ENCODE measurements around the gene MT1B. TPM values are rescaled to one million over a fixed set of nuclear protein-coding genes. Genes with fewer than 3 reads are reported as not detected.

Gene MT1B
- total and polyA plus RNA-seq, 2 of the 4 experiments (the other 2 are of a cell fraction): not detected

GRCh38 chr16:56653218-56653617, 1.5 kb downstream of the MT1B start:
- Histone ChIP-seq H3K56ac (ENCODE audit: extremely low read depth, insufficient read depth, low read length) (no peak overlapping the region), H3K27me3 (ENCODE audit: control insufficient read depth, insufficient read depth, low read length) (peaks cover 73% of the 10 kb centered on the region), H3K79me1 (ENCODE audit: low read depth in 1 of 2, low read length in 2 of 2) (no peaks in the 10 kb centered on the region), H3K9me1 (ENCODE audit: insufficient read depth, low read length) (peaks cover 3% of the 10 kb centered on the region; the same call in 1 of the 2 replicates), H3K23ac (ENCODE audit: low read depth, low read length) (no peak overlapping the region), H3K27ac (ENCODE audit: insufficient read depth, low read length) (no peak overlapping the region), H2BK15ac (ENCODE audit: low read depth, low read length) (no peak overlapping the region), H3K14ac (replicated peaks; ENCODE audit: low read depth, low read length) (no peak overlapping the region), H4K20me1 (ENCODE audit: insufficient read depth, low read length) (no peaks in the 10 kb centered on the region), H3K18ac (ENCODE audit: low read depth, low read length) (no peak overlapping the region), H2AK5ac (ENCODE audit: low read depth, low read length) (no peak overlapping the region), H3K4me1 (ENCODE audit: control insufficient read depth, insufficient read depth, low read length) (peaks cover 2% of the 10 kb centered on the region; the same call in 1 of the 2 replicates), H4K91ac (ENCODE audit: insufficient read depth, low read depth, low read length) (no peak overlapping the region), H2BK5ac (ENCODE audit: low read depth, low read length, poor library complexity, severe bottlenecking) (no peak overlapping the region), H3K4me3 (ENCODE audit: insufficient read depth, low read depth, low read length) (no peak overlapping the region), H2AFZ (replicated peaks; ENCODE audit: low read length, poor library complexity) (no peak overlapping the region), H3K4ac (ENCODE audit: low read depth, low read length) (no peak overlapping the region), H3K9me3 (ENCODE audit: control insufficient read depth, insufficient read depth, low read length) (no peaks in the 10 kb centered on the region), H3K9ac (ENCODE audit: low read depth, low read length) (no peak overlapping the region), H2BK20ac (ENCODE audit: low read depth, low read length) (no peak overlapping the region), H3K36me3 (ENCODE audit: control insufficient read depth, insufficient read depth, low read length) (no peaks in the 10 kb centered on the region), H4K8ac (ENCODE audit: low read depth in 2 of 2, low read length in 2 of 2) (no peak overlapping the region), H4K5ac (ENCODE audit: low read depth, low read length) (no peak overlapping the region), H2AK9ac (replicated peaks; ENCODE audit: low read depth, low read length, poor library complexity) (no peak overlapping the region), H3K4me2 (ENCODE audit: low read depth, low read length) (no peak overlapping the region), H2BK120ac (ENCODE audit: low read depth, low read length) (no peak overlapping the region)
- no peak for DNase-seq
- no TSS peak for BruUV-seq (replicated peaks)
- TF ChIP-seq FOS (IDR thresholded peaks at IDR 0.05; ENCODE audit: low read depth, low read length) (no peak), RCOR1 (IDR thresholded peaks at IDR 0.05; ENCODE audit: insufficient replicate concordance, low read length) (no peak), POLR2A (IDR thresholded peaks at IDR 0.05; ENCODE audit: low read depth, low read length) (no peak), USF2 (IDR thresholded peaks at IDR 0.05; ENCODE audit: low read depth, low read length) (no peak), MAZ (IDR thresholded peaks at IDR 0.05; ENCODE audit: borderline replicate concordance, low read depth, low read length) (no peak), RAD21 (IDR thresholded peaks at IDR 0.05; ENCODE audit: low read length) (no peak), CEBPB (IDR thresholded peaks at IDR 0.05; ENCODE audit: low read depth, low read length) (no peak), CHD1 (IDR thresholded peaks at IDR 0.05; ENCODE audit: low read depth, low read length) (no peak), RFX5 (IDR thresholded peaks at IDR 0.05; ENCODE audit: low read depth, low read length) (no peak), MAFK (IDR thresholded peaks at IDR 0.05; ENCODE audit: low read depth, low read length) (no peak)
- TF ChIP-seq, protein P1, sequence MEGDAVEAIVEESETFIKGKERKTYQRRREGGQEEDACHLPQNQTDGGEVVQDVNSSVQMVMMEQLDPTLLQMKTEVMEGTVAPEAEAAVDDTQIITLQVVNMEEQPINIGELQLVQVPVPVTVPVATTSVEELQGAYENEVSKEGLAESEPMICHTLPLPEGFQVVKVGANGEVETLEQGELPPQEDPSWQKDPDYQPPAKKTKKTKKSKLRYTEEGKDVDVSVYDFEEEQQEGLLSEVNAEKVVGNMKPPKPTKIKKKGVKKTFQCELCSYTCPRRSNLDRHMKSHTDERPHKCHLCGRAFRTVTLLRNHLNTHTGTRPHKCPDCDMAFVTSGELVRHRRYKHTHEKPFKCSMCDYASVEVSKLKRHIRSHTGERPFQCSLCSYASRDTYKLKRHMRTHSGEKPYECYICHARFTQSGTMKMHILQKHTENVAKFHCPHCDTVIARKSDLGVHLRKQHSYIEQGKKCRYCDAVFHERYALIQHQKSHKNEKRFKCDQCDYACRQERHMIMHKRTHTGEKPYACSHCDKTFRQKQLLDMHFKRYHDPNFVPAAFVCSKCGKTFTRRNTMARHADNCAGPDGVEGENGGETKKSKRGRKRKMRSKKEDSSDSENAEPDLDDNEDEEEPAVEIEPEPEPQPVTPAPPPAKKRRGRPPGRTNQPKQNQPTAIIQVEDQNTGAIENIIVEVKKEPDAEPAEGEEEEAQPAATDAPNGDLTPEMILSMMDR (conservative IDR thresholded peaks at IDR 0.05; ENCODE audit: low read depth, low read length): no peak
- no CpG with 5 or more reads among the region's 7 CpGs for WGBS, 2 experiments (ENCODE audit: extremely low coverage in 2 of 2, insufficient read length in 1 of 2)
- POLR2A ChIA-PET (ENCODE audit: unreplicated experiment): interaction anchor here (0.6 to 0.7 kb wide), 2 partner anchors 29 to 127 kb away, joined by 6 to 9 read pairs; partner anchors contain the start of gene MT1X
- ATAC-seq (ENCODE audit: low read depth): no peak
- in situ Hi-C loops (cut with MboI; ENCODE audit: low sequenced_read_pairs) (no loop called here), dilution Hi-C loops (cut with HindIII; ENCODE audit: low sequenced_read_pairs, unreplicated experiment) (no loop called here), intact Hi-C loops (cut with micrococcal nuclease) (no loop called here)
- CTCF ChIA-PET: no interaction called here

Data from IMR-90 (cell line).